Activated CD8-positive, alpha-beta memory T cell treated with anti-CD3 and anti-CD28 coated beads for 36 hours (primary cell): ENCODE data around the gene DHX40. TPM values are rescaled to one million over a fixed set of nuclear protein-coding genes. Genes with fewer than 3 reads are reported as not detected.
"Not testable (repeated sequence)": the region's sequence is repeated elsewhere in the genome, so short reads cannot be mapped to it uniquely, and the experiment has no call there.

ENCODE experiments used
- CTCF ChIA-PET: fragments of 350-600 bp; sonication (Branson Sonifier 250); formaldehyde crosslinking; loops from one replicate; lab custom pipeline; 2021; ENCODE audit warnings: antibody characterized with exemption; lab: Charles Lee
- POLR2A ChIA-PET: fragments of 350-600 bp; sonication (Branson Sonifier 250); formaldehyde crosslinking; loops from one replicate; lab custom pipeline; 2021; ENCODE audit warnings: antibody characterized with exemption; lab: Charles Lee
- total RNA-seq, 2 experiments: library from RNA; stranded (reverse); gene quantifications; one replicate each; pipeline ENCODE4 v1.2.3, GENCODE V29; 2021

DHX40 gene
- total RNA-seq: 10 to 100 TPM; 21.3 to 22.2 TPM

GRCh38 chr17:59565171-59565958 is at the start of gene DHX40:
DHX40 (plus strand) TSS chr17:59565610; CDS start chr17:59565672, 62 bp downstream.
- POLR2A ChIA-PET: interaction anchor here (0.8 to 1.6 kb wide), 3 partner anchors 54 to 328 kb away, joined by 3 to 5 read pairs (median 3); partner anchors contain the start of gene CLTC
- CTCF ChIA-PET: interaction anchor here (1.0 to 1.6 kb wide), 3 partner anchors 41 to 236 kb away, joined by 3 to 4 read pairs (median 3); no protein-coding TSS in a partner anchor

GRCh38 chr17:59516451-59516850 is 49.0 kb upstream of the DHX40 start:
- ChIA-PET POLR2A (no interaction called here), CTCF (no interaction called here)

- ChIA-PET CTCF (interaction anchor here (0.6 to 0.8 kb wide), 2 partner anchors 11 to 28 kb away, joined by 3 read pairs; no protein-coding TSS in a partner anchor), POLR2A (no interaction called here)
Observed at GRCh38 chr17:59519132-59519531, 46.3 kb upstream of the DHX40 start.

- ChIA-PET CTCF (interaction anchor here (0.6 kb wide), 1 partner anchor 300 kb away, joined by 3 read pairs; the partner anchor contains the start of gene GDPD1), POLR2A (no interaction called here)
Observed at GRCh38 chr17:59520251-59520650, 45.2 kb upstream of the DHX40 start.

- ChIA-PET CTCF (interaction anchor here (1.2 to 1.3 kb wide), 2 partner anchors 9 to 44 kb away, joined by 4 to 5 read pairs; partner anchors contain the start of gene DHX40), POLR2A (interaction anchor here (0.5 kb wide), 1 partner anchor 230 kb away, joined by 5 read pairs; no protein-coding TSS in a partner anchor)
Observed at GRCh38 chr17:59521465-59522126, 43.8 kb upstream of the DHX40 start.

- POLR2A ChIA-PET, CTCF ChIA-PET: not testable (repeated sequence)
Observed at GRCh38 chr17:59524930-59525329, 40.5 kb upstream of the DHX40 start.

- ChIA-PET CTCF (no interaction called here), POLR2A (no interaction called here)
Observed at GRCh38 chr17:59525668-59526067, 39.7 kb upstream of the DHX40 start.

- CTCF ChIA-PET: no interaction called here
- POLR2A ChIA-PET: no interaction called here
Observed at GRCh38 chr17:59526451-59526850, 39.0 kb upstream of the DHX40 start.

GRCh38 chr17:59527325-59527917 is 38.0 kb upstream of the DHX40 start:
- ChIA-PET CTCF (interaction anchor here (1.2 kb wide), 1 partner anchor 9 kb away, joined by 3 read pairs; no protein-coding TSS in a partner anchor), POLR2A (no interaction called here)

- POLR2A ChIA-PET: no interaction called here
- CTCF ChIA-PET: interaction anchor here (1.2 kb wide), 1 partner anchor 10 kb away, joined by 3 read pairs; no protein-coding TSS in a partner anchor
Observed at GRCh38 chr17:59527931-59528330, 37.5 kb upstream of the DHX40 start.

GRCh38 chr17:59530531-59530930 is 34.9 kb upstream of the DHX40 start:
- CTCF ChIA-PET: interaction anchor here (1.8 kb wide), 1 partner anchor 9 kb away, joined by 5 read pairs; no protein-coding TSS in a partner anchor
- POLR2A ChIA-PET: no interaction called here

- POLR2A ChIA-PET: no interaction called here
- CTCF ChIA-PET: interaction anchor here (0.7 kb wide), 1 partner anchor 67 kb away, joined by 3 read pairs; no protein-coding TSS in a partner anchor
Observed at GRCh38 chr17:59533694-59534093, 31.7 kb upstream of the DHX40 start.

- CTCF ChIA-PET: no interaction called here
- POLR2A ChIA-PET: no interaction called here
Observed at GRCh38 chr17:59534583-59534982, 30.8 kb upstream of the DHX40 start.

GRCh38 chr17:59538195-59538909 is 27.1 kb upstream of the DHX40 start:
- CTCF ChIA-PET: interaction anchor here (0.6 to 1.5 kb wide), 3 partner anchors 21 to 167 kb away, joined by 3 read pairs; no protein-coding TSS in a partner anchor

GRCh38 chr17:59542960-59543635 is 22.3 kb upstream of the DHX40 start:
- POLR2A ChIA-PET: no interaction called here
- CTCF ChIA-PET: no interaction called here

More at GRCh38 chr17:59538195-59538909, 27.1 kb upstream of the DHX40 start:
- POLR2A ChIA-PET: interaction anchor here (0.7 kb wide), 1 partner anchor 286 kb away, joined by 6 read pairs; no protein-coding TSS in a partner anchor

- ChIA-PET POLR2A (no interaction called here), CTCF (no interaction called here)
Observed at GRCh38 chr17:59545942-59546341, 19.5 kb upstream of the DHX40 start.

- ChIA-PET CTCF (no interaction called here), POLR2A (no interaction called here)
Observed at GRCh38 chr17:59547131-59547915, 18.1 kb upstream of the DHX40 start.
